ENCODE measurements around the gene PXT1.

PXT1 gene

GRCh38 chr6:36389353-36389752 is 53.3 kb downstream of the PXT1 start:
- no peak for DNase-seq (ENCODE audit: low spot score)

GRCh38 chr6:36387440-36388303 is 55.0 kb downstream of the PXT1 start, which contains the start of gene ETV7:
TSS of gene ETV7 (minus strand) at chr6:36387669. CDS start at chr6:36387541, 128 bp downstream.
- no peak for DNase-seq (ENCODE audit: low spot score)

GRCh38 chr6:36386495-36387439 is 55.9 kb downstream of the PXT1 start:
- no peak for DNase-seq (ENCODE audit: low spot score)

GRCh38 chr6:36384095-36384494 is 58.6 kb downstream of the PXT1 start:
- DNase-seq (ENCODE audit: low spot score) = no peak

- DNase-seq (ENCODE audit: low spot score) = no peak
Measured at GRCh38 chr6:36383606-36384005, 59.0 kb downstream of the PXT1 start.

GRCh38 chr6:36382976-36383375 is 59.7 kb downstream of the PXT1 start:
- DNase-seq (ENCODE audit: low spot score) = no peak

GRCh38 chr6:36381502-36382389 is 60.9 kb downstream of the PXT1 start:
- no peak for DNase-seq (ENCODE audit: low spot score)

GRCh38 chr6:36380166-36380565 is 62.5 kb downstream of the PXT1 start:
- no peak for DNase-seq (ENCODE audit: low spot score)

GRCh38 chr6:36378936-36379335 is 63.7 kb downstream of the PXT1 start:
- no peak for DNase-seq (ENCODE audit: low spot score)

GRCh38 chr6:36378243-36378920 is 64.3 kb downstream of the PXT1 start:
- DNase-seq (ENCODE audit: low spot score) = no peak

GRCh38 chr6:36377594-36377993 is 65.1 kb downstream of the PXT1 start:
- DNase-seq (ENCODE audit: low spot score) = no peak

GRCh38 chr6:36376742-36377141 is 65.9 kb downstream of the PXT1 start:
- no peak for DNase-seq (ENCODE audit: low spot score)

- no peak for DNase-seq (ENCODE audit: low spot score)
Measured at GRCh38 chr6:36376183-36376582, 66.5 kb downstream of the PXT1 start.

GRCh38 chr6:36375644-36376155 is 67.0 kb downstream of the PXT1 start:
- no peak for DNase-seq (ENCODE audit: low spot score)

GRCh38 chr6:36374972-36375371 is 67.7 kb downstream of the PXT1 start:
- DNase-seq (ENCODE audit: low spot score) = no peak

GRCh38 chr6:36374194-36374593 is 68.5 kb downstream of the PXT1 start:
- DNase-seq (ENCODE audit: low spot score) = no peak

GRCh38 chr6:36373368-36374019 is 69.2 kb downstream of the PXT1 start:
- no peak for DNase-seq (ENCODE audit: low spot score)

GRCh38 chr6:36372088-36372487 is 70.6 kb downstream of the PXT1 start:
- DNase-seq (ENCODE audit: low spot score) = no peak

- no peak for DNase-seq (ENCODE audit: low spot score)
Measured at GRCh38 chr6:36371211-36371610, 71.4 kb downstream of the PXT1 start.

- DNase-seq (ENCODE audit: low spot score) = no peak
Measured at GRCh38 chr6:36370638-36371037, 72.0 kb downstream of the PXT1 start.
